PC-3 (cell line): ENCODE results near the gene REST. TPM values are rescaled to one million over a fixed set of nuclear protein-coding genes. Genes with fewer than 3 reads are reported as not detected.

Experiments
- ATAC-seq: fragments of 200-7000 bp; cut with Tn5 transposase; 2 replicates; pipeline ENCODE4 v1.9.1; 2020; ENCODE audit warnings: mild to moderate bottlenecking, moderate library complexity
- BruUV-seq: library from RNA; stranded (reverse); fragments of 400-500 nt; replicated peaks from 2 replicates; lab custom pipeline; 2021; lab: Mats Ljungman, UMichigan
- CTCF ChIA-PET: fragments of 300-600 bp; sonication (Branson Sonifier 250); formaldehyde crosslinking; loops from one replicate; lab custom pipeline; 2022; ENCODE audit warnings: antibody characterized with exemption; lab: Charles Lee
- POLR2A ChIA-PET: fragments of 300-600 bp; sonication (Branson Sonifier 250); formaldehyde crosslinking; loops from one replicate; lab custom pipeline; 2022; ENCODE audit warnings: antibody characterized with exemption; ENCODE audit not compliant: unreplicated experiment; lab: Charles Lee
- DNase-seq: peaks from one replicate; pipeline ENCODE4 v3.0.0-alpha.2; 2015
- H2AFZ ChIP-seq: fragments of 300-600 bp; sonication (generic); 2 replicates; pipeline ENCODE4 v1.6.0; 2016; ENCODE audit warnings: antibody characterized with exemption, low read length
- H3F3A ChIP-seq: fragments of 300-600 bp; sonication (generic); one replicate; pipeline ENCODE4 v1.6.0; 2017; ENCODE audit warnings: antibody characterized with exemption, low read length, control low read depth, mild to moderate bottlenecking; ENCODE audit not compliant: unreplicated experiment
- H3K27ac ChIP-seq: fragments of 300-600 bp; sonication (generic); 2 replicates; pipeline ENCODE4 v1.5.1; 2016; ENCODE audit warnings: mild to moderate bottlenecking, low read length
- H3K27me3 ChIP-seq: fragments of 300-600 bp; sonication (generic); 2 replicates; pipeline ENCODE4 v1.6.1; 2016; ENCODE audit warnings: low read length, mixed read lengths
- H3K36me3 ChIP-seq: fragments of 300-600 bp; sonication (generic); 2 replicates; pipeline ENCODE4 v1.6.1; 2016; ENCODE audit warnings: low read depth, mixed run types, low read length, mixed read lengths
- H3K4me1 ChIP-seq: fragments of 300-600 bp; sonication (generic); 2 replicates; pipeline ENCODE4 v1.5.1; 2016; ENCODE audit warnings: low read length; ENCODE audit not compliant: insufficient read depth
- H3K4me2 ChIP-seq: fragments of 300-600 bp; sonication (generic); 2 replicates; pipeline ENCODE4 v1.6.0; 2016; ENCODE audit warnings: low read length
- H3K4me3 ChIP-seq: fragments of 300-600 bp; sonication (generic); 2 replicates; pipeline ENCODE4 v1.5.1; 2016; ENCODE audit warnings: mild to moderate bottlenecking, low read length, mixed read lengths
- H3K79me2 ChIP-seq: fragments of 300-600 bp; sonication (generic); 2 replicates; pipeline ENCODE4 v1.6.1; 2017; ENCODE audit warnings: low read length, mixed read lengths
- H3K9ac ChIP-seq: fragments of 300-600 bp; sonication (generic); 2 replicates; pipeline ENCODE4 v1.6.0; 2016; ENCODE audit warnings: mild to moderate bottlenecking, low read length
- H3K9me2 ChIP-seq: fragments of 300-600 bp; sonication (generic); replicated peaks from 2 replicates; pipeline ENCODE4 v1.6.1; 2016; ENCODE audit warnings: mixed run types, low read length, mixed read lengths
- H3K9me3 ChIP-seq: fragments of 300-600 bp; sonication (generic); 2 replicates; pipeline ENCODE4 v1.6.1; 2016; ENCODE audit warnings: low read length, mixed read lengths
- H4K20me1 ChIP-seq: fragments of 300-600 bp; sonication (generic); 2 replicates; pipeline ENCODE4 v1.6.1; 2016; ENCODE audit warnings: low read length, mixed read lengths
- CTCF ChIP-seq: fragments of 300-600 bp; sonication (generic); conservative IDR thresholded peaks from 2 replicates; pipeline ENCODE4 v1.5.1; 2017; ENCODE audit warnings: antibody characterized with exemption, low read depth, mild to moderate bottlenecking, low read length
- EZH2 ChIP-seq: fragments of 300-600 bp; sonication (generic); IDR thresholded peaks from one replicate; pipeline ENCODE4 v1.6.1; 2017; ENCODE audit warnings: antibody characterized with exemption, mild to moderate bottlenecking, low read length; ENCODE audit not compliant: unreplicated experiment
- EZH2phosphoT487 ChIP-seq: fragments of 300-600 bp; sonication (generic); IDR thresholded peaks from 2 replicates; pipeline ENCODE4 v1.6.1; 2018; ENCODE audit warnings: mild to moderate bottlenecking, antibody characterized with exemption, low read length, borderline replicate concordance
- intact Hi-C: fragments of 100-400 bp; cut with micrococcal nuclease; formaldehyde crosslinking; loops from 2 replicates; pipeline ENCODE4 v1.9.0; 2023
- total RNA-seq: library from RNA; depleted of rRNA; stranded (reverse); fragments of >200 nt; gene quantifications from 2 replicates; pipeline ENCODE4 v1.2.3, GENCODE V29; 2014

Gene REST
- total RNA-seq, 1 experiment from 2014 or later = 22.4 TPM

- H3K36me3 ChIP-seq = 0 out of 2 replicates have a peak, but pooled peaks cover 3% of the 10 kb centered on the region
- H3K9me3 ChIP-seq = no peaks in the 10 kb centered on the region
- peak overlapping the region; percentile 97 for H3K4me2 ChIP-seq
- no peaks in the 10 kb centered on the region for H3F3A ChIP-seq
- no peaks in the 10 kb centered on the region for H3K9me2 ChIP-seq
- intact Hi-C loops = loop anchor here (10.0 kb wide), 1 partner anchor 472 kb away; the partner anchor contains the start of genes PAICS and PPAT
- peak overlapping the region; percentile 4; the same call in 1 of the 2 replicates for H3K9ac ChIP-seq
- ChIA-PET CTCF (no interaction called here), POLR2A (interaction anchor here (0.6 to 0.9 kb wide), 4 partner anchors 28 to 146 kb away, joined by 3 to 5 read pairs (median 4); partner anchors contain the start of gene NOA1)
- H3K4me3 ChIP-seq = peak overlapping the region; percentile 89
- TF ChIP-seq CTCF (no peak), EZH2phosphoT487 (no peak), EZH2 (no peak)
- H3K4me1 ChIP-seq = peaks cover 20% of the 10 kb centered on the region
- H3K79me2 ChIP-seq = peaks cover 33% of the 10 kb centered on the region
- peak overlapping the region; percentile 98 for H2AFZ ChIP-seq
- 0 out of 2 replicates have a peak, but pooled peaks cover 5% of the 10 kb centered on the region for H4K20me1 ChIP-seq
- H3K27ac ChIP-seq = no peak overlapping the region
- no TSS peak for BruUV-seq
- no peak for DNase-seq
- no peak for ATAC-seq
- H3K27me3 ChIP-seq = no peaks in the 10 kb centered on the region
These were observed 959 bp upstream of the REST start for GRCh38 chr4:56906489-56907393.

- peaks cover 49% of the 10 kb centered on the region for H3K79me2 ChIP-seq
- H4K20me1 ChIP-seq = 0 out of 2 replicates have a peak, but pooled peaks cover 5% of the 10 kb centered on the region
- H2AFZ ChIP-seq = peak overlapping the region; percentile 96
- no peaks in the 10 kb centered on the region for H3F3A ChIP-seq
- ChIA-PET POLR2A (interaction anchor here (0.7 kb wide), 1 partner anchor 1340 kb away, joined by 4 read pairs; no protein-coding TSS in a partner anchor), CTCF (no interaction called here)
- no peaks in the 10 kb centered on the region for H3K9me3 ChIP-seq
- no peak for TF ChIP-seq EZH2
- TF ChIP-seq CTCF = no peak; the same call in 1 of the 2 replicates
- no peak for TF ChIP-seq EZH2phosphoT487
- H3K4me2 ChIP-seq = peak overlapping the region; percentile 89
- H3K4me1 ChIP-seq = peaks cover 20% of the 10 kb centered on the region
- peak overlapping the region; percentile 89 for H3K4me3 ChIP-seq
- H3K27me3 ChIP-seq = no peaks in the 10 kb centered on the region
- ATAC-seq = peak; percentile 56
- peak overlapping the region; percentile 76 for H3K9ac ChIP-seq
- peak overlapping the region; percentile 40 for H3K27ac ChIP-seq
- peak; percentile 71 for DNase-seq
- BruUV-seq = no TSS peak
- no peaks in the 10 kb centered on the region for H3K9me2 ChIP-seq
- H3K36me3 ChIP-seq = 0 out of 2 replicates have a peak, but pooled peaks cover 3% of the 10 kb centered on the region
- intact Hi-C loops = loop anchor here (1.0 to 10.0 kb wide), 4 partner anchors 36 to 474 kb away; partner anchors contain the start of genes PAICS and PPAT
These were observed 746 bp downstream of the REST start for GRCh38 chr4:56908206-56909085.
